GM13977 (cell line): ENCODE measurements around the gene PRUNE2.

Source experiments
- DNase-seq: peaks from one replicate; pipeline ENCODE4 v3.0.0; 2012; ENCODE audit warnings: low spot score
- CTCF ChIP-seq: IDR thresholded peaks from 2 replicates; pipeline ENCODE4 v1.5.1; 2012; ENCODE audit warnings: mild to moderate bottlenecking, control low read depth; ENCODE audit not compliant: insufficient read depth; ENCODE audit errors: extremely low read depth, missing control alignments
- in situ Hi-C: fragments of 300-500 bp; cut with MboI; formaldehyde crosslinking; loops from one replicate; pipeline ENCODE4 v1.12.0; 2022; ENCODE audit warnings: low sequenced_read_pairs, low pct_unique_long_range_greater_than_20kb, mixed read lengths, inconsistent platforms; ENCODE audit not compliant: unreplicated experiment

Gene PRUNE2

GRCh38 chr9:76637416-76637815, 268.5 kb downstream of the PRUNE2 start:
- DNase-seq, result no peak
- no peak for TF ChIP-seq CTCF
- in situ Hi-C loops, result no loop called here

- no peak for TF ChIP-seq CTCF
- DNase-seq, result no peak
- in situ Hi-C loops, result no loop called here
Observed at GRCh38 chr9:76634356-76635054, 271.4 kb downstream of the PRUNE2 start.

- no peak for DNase-seq
- TF ChIP-seq CTCF, result no peak
- in situ Hi-C loops, result no loop called here
Observed at GRCh38 chr9:76630916-76631315, 275.0 kb downstream of the PRUNE2 start.

- TF ChIP-seq CTCF, result no peak
- in situ Hi-C loops, result no loop called here
- no peak for DNase-seq
Observed at GRCh38 chr9:76629205-76629990, 276.5 kb downstream of the PRUNE2 start.

GRCh38 chr9:76628155-76628554, 277.8 kb downstream of the PRUNE2 start:
- no peak for DNase-seq
- in situ Hi-C loops, result no loop called here
- no peak for TF ChIP-seq CTCF

GRCh38 chr9:76626980-76627379, 278.9 kb downstream of the PRUNE2 start:
- in situ Hi-C loops, result no loop called here
- TF ChIP-seq CTCF, result no peak
- no peak for DNase-seq
